ENCODE data around the gene SOX21. TPM values are rescaled to one million over a fixed set of nuclear protein-coding genes. Genes with fewer than 3 reads are reported as not detected.

The SOX21 gene
- total and polyA plus RNA-seq, 2 donors (not counting 1 experiment from before 2014, with no cell fraction given), result not detected

GRCh38 chr13:94705081-94706030 lies 7.0 kb downstream of the SOX21 start:
- H3K36me3 ChIP-seq (replicated peaks in 1 of 2; ENCODE audit: control extremely low read depth in 1 of 2, control insufficient read depth in 1 of 2, extremely low read depth in 1 of 2, insufficient read depth in 2 of 2, low read length in 1 of 2), result no peaks in the 10 kb centered on the region
- H3K9ac ChIP-seq (ENCODE audit: low read length), result no peak overlapping the region
- POLR2A ChIA-PET, result no interaction called here
- ATAC-seq (ENCODE audit: low read depth) (no peak), DNase-seq (peak; percentile 7)
- Mint-ChIP-seq H3K27ac (no peak overlapping the region), H3K4me3 (no peak overlapping the region), H3K9me3 (ENCODE audit: insufficient read depth) (no peaks in the 10 kb centered on the region), H3K4me1 (peaks cover 7% of the 10 kb centered on the region), H3K27me3 (peaks cover 73% of the 10 kb centered on the region)
- no peaks in the 10 kb centered on the region for H4K20me1 ChIP-seq (ENCODE audit: control insufficient read depth, insufficient read depth, low read length, poor library complexity, severe bottlenecking)
- 23% methylated on average over 24 of the region's 40 CpGs for WGBS (ENCODE audit: insufficient coverage)
- no peak overlapping the region for H3K27ac ChIP-seq (ENCODE audit: low read length in 2 of 2)
- H3K9me3 ChIP-seq (ENCODE audit: control extremely low read depth in 1 of 3, control insufficient read depth in 2 of 3, insufficient read depth in 1 of 3, low read length in 2 of 3), result peaks cover 0 to 53% (median 0%) of the 10 kb centered on the region in 3 donors
- no peak for TF ChIP-seq EZH2 (IDR thresholded peaks at IDR 0.05; ENCODE audit: borderline replicate concordance, insufficient read depth, low read depth, low read length, poor library complexity, severe bottlenecking)
- no peak for TF ChIP-seq CTCF (IDR thresholded peaks at IDR 0.05)
- no peak overlapping the region for H2AFZ ChIP-seq (ENCODE audit: insufficient read depth, low read depth, low read length, poor library complexity, severe bottlenecking)
- intact Hi-C loops (cut with micrococcal nuclease), result no loop called here
- peaks cover 3 to 22% of the 10 kb centered on the region in 2 donors for H3K4me1 ChIP-seq (ENCODE audit: control insufficient read depth in 2 of 2, insufficient read depth in 2 of 2, low read length in 2 of 2)
- no peaks in the 10 kb centered on the region for H3K79me2 ChIP-seq (ENCODE audit: control insufficient read depth, insufficient read depth, low read length)
- CTCF ChIA-PET, result no interaction called here
- H3K4me2 ChIP-seq (replicated peaks; ENCODE audit: low read depth, low read length, poor library complexity, severe bottlenecking), result no peak overlapping the region
- H3K27me3 ChIP-seq (replicated peaks in 1 of 4; ENCODE audit: control extremely low read depth in 1 of 4, control insufficient read depth in 3 of 4, insufficient read depth in 4 of 4, low read length in 3 of 4), result peaks cover 0 to 92% (median 75%) of the 10 kb centered on the region in 4 experiments
- no peak overlapping the region for H3K4me3 ChIP-seq (ENCODE audit: control extremely low read depth in 1 of 5, extremely low read depth in 1 of 5, insufficient read depth in 1 of 5, low read depth in 2 of 5, low read length in 4 of 5)
